HEK293 (cell line): Measurements from ENCODE around the gene PAK2.
A peak's percentile ranks its signal among the peaks of the same experiment; 100 is the strongest.

Experiments
- CTCF ChIA-PET: fragments of 350-600 bp; formaldehyde crosslinking; extraction: SDS; loops from one replicate; lab custom pipeline; 2021; ENCODE audit warnings: antibody characterized with exemption; lab: Yijun Ruan, JAX
- POLR2A ChIA-PET: fragments of 300-600 bp; formaldehyde crosslinking; extraction: SDS; loops from one replicate; lab custom pipeline; 2020; ENCODE audit warnings: antibody characterized with exemption, inconsistent platforms; lab: Yijun Ruan, JAX
- H3K27ac ChIP-seq: fragments of 200-500 bp; sonication (Bioruptor generic); 2 replicates; pipeline ENCODE4 v1.5.1; 2014; ENCODE audit warnings: low read depth, low read length, control low read depth, inconsistent platforms; ENCODE audit errors: extremely low read depth
- H3K36me3 ChIP-seq, 2 experiments: fragments of 200-500 bp in 1 of 2; sonication (Bioruptor generic) in 1 of 2; 1 replicate in 1 of 2; 2 replicates in 1 of 2; pipeline ENCODE4 v1.5.1; 2014 to 2017; ENCODE audit warnings: inconsistent platforms in 2 of 2, low read length in 2 of 2; ENCODE audit not compliant: control insufficient read depth in 2 of 2, insufficient read depth in 1 of 2
- H3K4me1 ChIP-seq: fragments of 200-500 bp; sonication (Bioruptor generic); 2 replicates; pipeline ENCODE4 v1.5.1; 2014; ENCODE audit warnings: mild to moderate bottlenecking, low read length, inconsistent platforms; ENCODE audit not compliant: control insufficient read depth, insufficient read depth
- H3K4me3 ChIP-seq: 2 replicates; pipeline ENCODE4 v1.5.1; 2011; ENCODE audit warnings: low read depth, mild to moderate bottlenecking, control low read depth, low read length, moderate library complexity
- H3K9me3 ChIP-seq: fragments of 200-500 bp; sonication (Bioruptor generic); 2 replicates; pipeline ENCODE4 v1.5.1; 2014; ENCODE audit warnings: low read depth, low read length, inconsistent platforms; ENCODE audit not compliant: control insufficient read depth, insufficient read depth
- ATF2 ChIP-seq: fragments of 450-650 bp; formaldehyde crosslinking; IDR thresholded peaks from 2 replicates; pipeline ENCODE4 v1.5.1; 2016; ENCODE audit warnings: missing biosample characterization, missing genetic modification characterization, low read depth
- GLIS2 ChIP-seq: fragments of 450-650 bp; formaldehyde crosslinking; IDR thresholded peaks from 2 replicates; pipeline ENCODE4 v1.5.1; 2016; ENCODE audit warnings: missing biosample characterization, missing genetic modification characterization
- SP2 ChIP-seq: fragments of 450-650 bp; formaldehyde crosslinking; IDR thresholded peaks from 2 replicates; pipeline ENCODE4 v1.5.1; 2016; ENCODE audit warnings: missing biosample characterization, missing genetic modification characterization
- SP3 ChIP-seq: fragments of 450-650 bp; formaldehyde crosslinking; IDR thresholded peaks from 2 replicates; pipeline ENCODE4 v1.5.1; 2016; ENCODE audit warnings: missing biosample characterization, missing genetic modification characterization
- YY1 ChIP-seq: fragments of 450-650 bp; formaldehyde crosslinking; IDR thresholded peaks from 2 replicates; pipeline ENCODE4 v1.5.1; 2018; ENCODE audit warnings: missing biosample characterization, missing genetic modification characterization
- ZBTB10 ChIP-seq: fragments of 450-650 bp; formaldehyde crosslinking; IDR thresholded peaks from 2 replicates; pipeline ENCODE4 v1.5.1; 2016; ENCODE audit warnings: missing biosample characterization, missing genetic modification characterization
- ZBTB20 ChIP-seq: fragments of 450-650 bp; formaldehyde crosslinking; IDR thresholded peaks from 2 replicates; pipeline ENCODE4 v1.5.1; 2016; ENCODE audit warnings: missing biosample characterization, missing genetic modification characterization
- ZBTB48 ChIP-seq: fragments of 450-650 bp; formaldehyde crosslinking; IDR thresholded peaks from 2 replicates; pipeline ENCODE4 v1.5.1; 2016; ENCODE audit warnings: missing biosample characterization, missing genetic modification characterization
- ZIC2 ChIP-seq: fragments of 450-650 bp; formaldehyde crosslinking; IDR thresholded peaks from 2 replicates; pipeline ENCODE4 v1.5.1; 2016; ENCODE audit warnings: missing biosample characterization, missing genetic modification characterization
- ZNF155 ChIP-seq: fragments of 450-650 bp; formaldehyde crosslinking; IDR thresholded peaks from 2 replicates; pipeline ENCODE4 v1.5.1; 2016; ENCODE audit warnings: missing biosample characterization, missing genetic modification characterization
- ZNF174 ChIP-seq: fragments of 450-650 bp; formaldehyde crosslinking; IDR thresholded peaks from 2 replicates; pipeline ENCODE4 v1.5.0; 2017; ENCODE audit warnings: missing biosample characterization, mild to moderate bottlenecking, missing genetic modification characterization
- ZNF18 ChIP-seq: fragments of 450-650 bp; formaldehyde crosslinking; IDR thresholded peaks from 2 replicates; pipeline ENCODE4 v1.5.1; 2016; ENCODE audit warnings: missing biosample characterization, missing genetic modification characterization
- ZNF221 ChIP-seq: fragments of 450-650 bp; formaldehyde crosslinking; IDR thresholded peaks from 2 replicates; pipeline ENCODE4 v1.5.1; 2017; ENCODE audit warnings: missing biosample characterization, missing genetic modification characterization, borderline replicate concordance
- ZNF398 ChIP-seq: fragments of 450-650 bp; formaldehyde crosslinking; IDR thresholded peaks from 2 replicates; pipeline ENCODE4 v1.5.1; 2017; ENCODE audit warnings: missing biosample characterization, missing genetic modification characterization
- ZNF423 ChIP-seq: fragments of 450-650 bp; formaldehyde crosslinking; IDR thresholded peaks from 2 replicates; pipeline ENCODE4 v1.5.1; 2016; ENCODE audit warnings: missing biosample characterization, missing genetic modification characterization
- ZNF558 ChIP-seq: fragments of 450-650 bp; formaldehyde crosslinking; IDR thresholded peaks from 2 replicates; pipeline ENCODE4 v1.5.1; 2016; ENCODE audit warnings: missing biosample characterization, missing genetic modification characterization
- ZNF777 ChIP-seq: fragments of 450-650 bp; formaldehyde crosslinking; IDR thresholded peaks from 2 replicates; pipeline ENCODE4 v1.5.1; 2017; ENCODE audit warnings: missing biosample characterization, missing genetic modification characterization, borderline replicate concordance
- ZNF837 ChIP-seq: fragments of 450-650 bp; formaldehyde crosslinking; IDR thresholded peaks from 2 replicates; pipeline ENCODE4 v1.5.1; 2016; ENCODE audit warnings: missing biosample characterization, missing genetic modification characterization

Gene PAK2

GRCh38 chr3:196739671-196740480, at the start of gene PAK2 (continued):
- TF ChIP-seq ZNF398 (tag by site-specific recombination) (peak; percentile 98), SP3 (peak; percentile 89), YY1 (tag by site-specific recombination) (peak; percentile 73), ZIC2 (tag by site-specific recombination) (peak; percentile 75), ZBTB10 (tag by site-specific recombination) (peak; percentile 79)

- no peak for TF ChIP-seq ZNF18 (tag by site-specific recombination)
- no peak for TF ChIP-seq SP2 (tag by site-specific recombination)
- no peak for TF ChIP-seq ZNF777 (tag by site-specific recombination)
- TF ChIP-seq ATF2 (tag by site-specific recombination) = no peak
- TF ChIP-seq GLIS2 = no peak
- TF ChIP-seq ZNF558 = no peak
- no peak for TF ChIP-seq ZNF221 (tag by site-specific recombination)
- no peak for TF ChIP-seq ZBTB48 (tag by site-specific recombination)
- CTCF ChIA-PET = interaction anchor here (1.4 kb wide), 1 partner anchor 78 kb away, joined by 3 read pairs; no protein-coding TSS in a partner anchor
- H3K27ac ChIP-seq = no peak overlapping the region
- no peaks in the 10 kb centered on the region for H3K36me3 ChIP-seq
- POLR2A ChIA-PET = interaction anchor here (0.7 kb wide), 1 partner anchor 455 kb away, joined by 3 read pairs; no protein-coding TSS in a partner anchor
- no peaks in the 10 kb centered on the region for H3K9me3 ChIP-seq
- no peaks in the 10 kb centered on the region for H3K4me1 ChIP-seq
- H3K4me3 ChIP-seq = no peak overlapping the region
Observed at GRCh38 chr3:196689941-196690660, 49.6 kb upstream of the PAK2 start.

GRCh38 chr3:196691386-196691785, 48.3 kb upstream of the PAK2 start:
- ChIA-PET CTCF (interaction anchor here (1.2 kb wide), 1 partner anchor 83 kb away, joined by 3 read pairs; no protein-coding TSS in a partner anchor), POLR2A (no interaction called here)
- no peaks in the 10 kb centered on the region for H3K36me3 ChIP-seq
- H3K4me3 ChIP-seq = no peak overlapping the region
- no peaks in the 10 kb centered on the region for H3K9me3 ChIP-seq
- no peaks in the 10 kb centered on the region for H3K4me1 ChIP-seq
- H3K27ac ChIP-seq = no peak overlapping the region
- no peak for TF ChIP-seq ZNF398 (tag by site-specific recombination)
- TF ChIP-seq ZNF837 = no peak
- TF ChIP-seq ZNF174 (tag by site-specific recombination) = no peak
- no peak for TF ChIP-seq ZNF155
- TF ChIP-seq ZNF423 (tag by site-specific recombination) = no peak
- TF ChIP-seq ZBTB20 (tag by site-specific recombination) = no peak
